ENCODE measurements around the gene TCN1. TPM values are rescaled to one million over a fixed set of nuclear protein-coding genes. Genes with fewer than 3 reads are reported as not detected.

TCN1 gene
- total RNA-seq, 1 donor from 2014 or later: 1.7 TPM

- ATAC-seq (no peak), DNase-seq (no peak)
- Histone ChIP-seq H3K4me1 (peaks cover 3% of the 10 kb centered on the region), H3K36me3 (peaks cover 82% of the 10 kb centered on the region), H3K27ac (no peak overlapping the region), H3K4me3 (no peak overlapping the region), H3K9me3 (no peaks in the 10 kb centered on the region), H3K27me3 (ENCODE audit: low read depth) (no peaks in the 10 kb centered on the region)
- intact Hi-C loops (cut with DNase I): loop anchor here (10.0 kb wide), 1 partner anchor 49 kb away; the partner anchor contains the start of gene STX3
- TF ChIP-seq CTCF (IDR thresholded peaks at IDR 0.05): no peak
These were observed 62.2 kb downstream of the TCN1 start for GRCh38 chr11:59804061-59804460.

Other genes with a start within 250 kb of the TCN1 start
- gene PATL1, start 197.4 kb downstream of the TCN1 start, total RNA-seq: 38.2 TPM
- not detected for gene OR10V1, start 152.6 kb downstream of the TCN1 start, total RNA-seq
- 59.4 TPM for gene STX3, start 111.1 kb downstream of the TCN1 start, total RNA-seq
- 29.7 TPM for gene MRPL16, start 55.7 kb downstream of the TCN1 start, total RNA-seq
- not detected for gene CBLIF, start 21.0 kb downstream of the TCN1 start, total RNA-seq
- not detected for gene OOSP3, start 12.3 kb upstream of the TCN1 start, total RNA-seq
- not detected for gene OOSP1, start 71.9 kb upstream of the TCN1 start, total RNA-seq
- not detected for gene OOSP4A, start 97.5 kb upstream of the TCN1 start, total RNA-seq
- gene OOSP4B, start 150.7 kb upstream of the TCN1 start, total RNA-seq: not detected
- not detected for gene OOSP2, start 173.9 kb upstream of the TCN1 start, total RNA-seq
- gene MS4A3, start 190.2 kb upstream of the TCN1 start, total RNA-seq: not detected
- 19.2 TPM for gene MS4A2, start 222.2 kb upstream of the TCN1 start, total RNA-seq